H9 (cell line): ENCODE data around the gene BAHD1. TPM values are rescaled to one million over a fixed set of nuclear protein-coding genes. Genes with fewer than 3 reads are reported as not detected.

ENCODE experiments used
- DNase-seq: peaks from one replicate; pipeline ENCODE4 v3.0.0-alpha.2; 2017
- H2AFZ ChIP-seq: one replicate; pipeline ENCODE4 v1.6.1; 2013; ENCODE audit warnings: mild to moderate bottlenecking, low read length, control low read depth, moderate library complexity
- H2AK5ac ChIP-seq: 2 replicates; pipeline ENCODE4 v1.6.1; 2013; ENCODE audit warnings: low read length, control low read depth, mixed read lengths; ENCODE audit not compliant: insufficient read length
- H2BK120ac ChIP-seq: one replicate; pipeline ENCODE4 v1.6.1; 2013; ENCODE audit warnings: low read depth, mild to moderate bottlenecking, low read length, control low read depth, inconsistent platforms; ENCODE audit not compliant: poor library complexity, severe bottlenecking
- H2BK12ac ChIP-seq: 2 replicates; pipeline ENCODE4 v1.6.1; 2013; ENCODE audit warnings: low read length, control low read depth, mixed read lengths, low read depth; ENCODE audit not compliant: insufficient read length
- H2BK15ac ChIP-seq: 2 replicates; pipeline ENCODE4 v1.6.1; 2013; ENCODE audit warnings: low read depth, low read length, control low read depth
- H2BK20ac ChIP-seq: one replicate; pipeline ENCODE4 v1.6.1; 2013; ENCODE audit warnings: low read depth, mild to moderate bottlenecking, low read length, control low read depth, inconsistent platforms; ENCODE audit not compliant: poor library complexity, severe bottlenecking
- H2BK5ac ChIP-seq: 2 replicates; pipeline ENCODE4 v1.6.1; 2013; ENCODE audit warnings: low read length, control low read depth, mixed read lengths; ENCODE audit not compliant: insufficient read length
- H3K14ac ChIP-seq: 2 replicates; pipeline ENCODE4 v1.6.1; 2013; ENCODE audit warnings: low read length, control low read depth; ENCODE audit not compliant: insufficient read depth
- H3K18ac ChIP-seq: 2 replicates; pipeline ENCODE4 v1.6.1; 2013; ENCODE audit warnings: low read depth, mild to moderate bottlenecking, mixed read lengths, low read length, control low read depth; ENCODE audit not compliant: insufficient read length
- H3K23ac ChIP-seq: 2 replicates; pipeline ENCODE4 v1.6.1; 2013; ENCODE audit warnings: low read length, control low read depth, mixed read lengths, low read depth; ENCODE audit not compliant: insufficient read length
- H3K23me2 ChIP-seq: 2 replicates; pipeline ENCODE4 v1.6.1; 2013; ENCODE audit warnings: low read depth, mild to moderate bottlenecking, mixed read lengths, low read length, control low read depth; ENCODE audit not compliant: insufficient read length, poor library complexity, severe bottlenecking
- H3K27ac ChIP-seq: 2 replicates; pipeline ENCODE4 v1.5.1; 2013; ENCODE audit warnings: low read length, control low read depth, mixed read lengths, low read depth; ENCODE audit not compliant: insufficient read length
- H3K27me3 ChIP-seq: 2 replicates; pipeline ENCODE4 v1.6.1; 2013; ENCODE audit warnings: low read length, control low read depth, inconsistent platforms; ENCODE audit not compliant: insufficient read depth
- H3K4ac ChIP-seq: 2 replicates; pipeline ENCODE4 v1.6.1; 2013; ENCODE audit warnings: low read depth, mild to moderate bottlenecking, control low read depth, inconsistent platforms, low read length, moderate library complexity
- H3K4me1 ChIP-seq: 2 replicates; pipeline ENCODE4 v1.6.1; 2013; ENCODE audit warnings: low read length, control low read depth, inconsistent platforms; ENCODE audit not compliant: insufficient read depth
- H3K4me2 ChIP-seq: 2 replicates; pipeline ENCODE4 v1.6.1; 2013; ENCODE audit warnings: low read length, control low read depth, mixed read lengths; ENCODE audit not compliant: insufficient read length, insufficient read depth
- H3K56ac ChIP-seq: 2 replicates; pipeline ENCODE4 v1.6.1; 2013; ENCODE audit warnings: low read depth, mild to moderate bottlenecking, mixed read lengths, low read length, control low read depth; ENCODE audit not compliant: insufficient read length
- H3K79me1 ChIP-seq: 2 replicates; pipeline ENCODE4 v1.6.1; 2013; ENCODE audit warnings: low read depth, mild to moderate bottlenecking, moderate library complexity, low read length, control low read depth, inconsistent platforms; ENCODE audit not compliant: insufficient read depth, poor library complexity, severe bottlenecking
- H3K79me2 ChIP-seq: 2 replicates; pipeline ENCODE4 v1.6.1; 2013; ENCODE audit warnings: low read length, control low read depth, inconsistent platforms; ENCODE audit not compliant: insufficient read depth
- H3K9ac ChIP-seq: 2 replicates; pipeline ENCODE4 v1.6.1; 2013; ENCODE audit warnings: low read length, control low read depth, mixed read lengths; ENCODE audit not compliant: insufficient read length; ENCODE audit errors: extremely low read depth
- H3K9me3 ChIP-seq: one replicate; pipeline ENCODE4 v1.6.1; 2013; ENCODE audit warnings: low read depth, low read length, inconsistent platforms; ENCODE audit not compliant: control insufficient read depth
- H3T11ph ChIP-seq: one replicate; pipeline ENCODE4 v1.6.1; 2013; ENCODE audit warnings: mild to moderate bottlenecking, low read length, control low read depth, inconsistent platforms
- H4K20me1 ChIP-seq: one replicate; pipeline ENCODE4 v1.6.1; 2013; ENCODE audit not compliant: control insufficient read depth, insufficient read length, insufficient read depth
- H4K5ac ChIP-seq: 2 replicates; pipeline ENCODE4 v1.6.1; 2013; ENCODE audit warnings: low read depth, mild to moderate bottlenecking, mixed read lengths, low read length, control low read depth; ENCODE audit not compliant: insufficient read length
- H4K8ac ChIP-seq: replicated peaks from 2 replicates; pipeline ENCODE4 v1.6.1; 2013; ENCODE audit warnings: low read length, control low read depth, mixed read lengths, low read depth; ENCODE audit not compliant: insufficient read length
- H4K91ac ChIP-seq: 2 replicates; pipeline ENCODE4 v1.6.1; 2013; ENCODE audit warnings: low read depth, mild to moderate bottlenecking, moderate library complexity, mixed read lengths, low read length, control low read depth; ENCODE audit not compliant: insufficient read length
- H3K27ac Mint-ChIP-seq, 3 experiments: 2 replicates in 2 of 3; 3 replicates in 1 of 3; pipeline ENCODE4 v1.8.0; 2020 to 2021; ENCODE audit warnings: mixed read lengths in 3 of 3, mild to moderate bottlenecking in 1 of 3, moderate library complexity in 1 of 3
- H3K27me3 Mint-ChIP-seq: 2 replicates; pipeline ENCODE4 v1.8.0; 2021; ENCODE audit warnings: low read depth, mild to moderate bottlenecking, moderate library complexity, mixed read lengths
- H3K36me3 Mint-ChIP-seq, 3 experiments: 2 replicates in 2 of 3; 3 replicates in 1 of 3; pipeline ENCODE4 v1.8.0; 2020 to 2021; ENCODE audit warnings: low read depth in 3 of 3, mixed read lengths in 3 of 3; ENCODE audit not compliant: insufficient read depth in 1 of 3
- H3K4me1 Mint-ChIP-seq, 2 experiments: 2 replicates each; pipeline ENCODE4 v1.8.0; 2020; ENCODE audit warnings: mixed read lengths in 2 of 2
- H3K4me3 Mint-ChIP-seq, 2 experiments: 2 replicates in 1 of 2; 3 replicates in 1 of 2; pipeline ENCODE4 v1.8.0; 2020 to 2021; ENCODE audit warnings: mild to moderate bottlenecking in 2 of 2, mixed read lengths in 2 of 2, moderate library complexity in 1 of 2
- H3K9me3 Mint-ChIP-seq, 2 experiments: 2 replicates in 1 of 2; 3 replicates in 1 of 2; pipeline ENCODE4 v1.8.0; 2020; ENCODE audit warnings: mild to moderate bottlenecking in 2 of 2, mixed read lengths in 2 of 2, moderate library complexity in 1 of 2
- WGBS: extraction: QIAGEN DNeasy Blood & Tissue Kit; methylation state at CpG from one replicate; pipeline ENCODE4 v1.1.7; 2013; ENCODE audit warnings: missing lambda C conversion rate, low lambda C conversion rate, mixed read lengths; ENCODE audit not compliant: insufficient read length; ENCODE audit errors: extremely low coverage; 5-methylcytosine and 5-hydroxymethylcytosine counted together
- total RNA-seq: library from RNA; stranded (reverse); gene quantifications from 2 replicates; pipeline ENCODE4 v1.2.1, GENCODE V29; 2021
- TF ChIP-seq, protein P1 (sequence below): fragments of 200-600 bp; sonication (generic); conservative IDR thresholded peaks from 3 replicates; pipeline ENCODE4 v1.8.0; 2021; ENCODE audit warnings: antibody characterized with exemption, mild to moderate bottlenecking

BAHD1 gene
- total RNA-seq, 1 experiment from 2014 or later = 54.1 TPM

DNA sequence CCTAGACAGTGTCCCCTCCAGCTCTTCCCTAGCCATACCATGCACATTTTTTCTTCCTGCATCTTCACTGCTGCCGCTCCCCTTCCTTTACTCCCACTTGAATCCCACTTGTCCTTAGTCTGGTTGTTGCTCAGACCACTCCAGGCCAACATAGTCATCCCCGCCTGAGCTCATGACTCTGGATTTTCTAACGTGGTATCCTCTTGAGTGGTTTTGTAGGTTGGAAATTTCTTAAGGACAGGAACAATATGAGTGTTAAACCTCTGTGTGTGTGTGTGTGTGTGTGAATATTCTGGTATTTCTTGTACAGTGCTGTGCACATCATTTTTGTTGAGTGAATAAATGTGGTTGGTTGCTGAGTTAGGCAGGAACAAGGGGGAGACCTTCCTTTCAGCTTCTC is 3.1 kb downstream of the BAHD1 start:
- peaks cover 52 to 54% of the 10 kb centered on the region in 2 experiments for H3K4me1 Mint-ChIP-seq
- Histone ChIP-seq H2BK12ac (no peak overlapping the region), H3T11ph (no peak overlapping the region)

More for the DNA sequence above, 3.1 kb downstream of the BAHD1 start:
- no CpG with 5 or more reads among the region's 3 CpGs for WGBS
- Mint-ChIP-seq H3K27me3 (no peaks in the 10 kb centered on the region), H3K36me3 (peaks cover 0 to 27% (median 3%) of the 10 kb centered on the region in 3 experiments; a peak in 5 of 7 replicates), H3K27ac (peak overlapping the region in 1 of 3 experiments; percentile 1; a peak in 1 of 7 replicates), H3K9me3 (no peaks in the 10 kb centered on the region), H3K4me3 (peak overlapping the region; percentile 90 to 95)
- H3K79me1 ChIP-seq = peaks cover 8% of the 10 kb centered on the region
- no peak overlapping the region for H3K56ac ChIP-seq
- no peak overlapping the region for H2BK15ac ChIP-seq
- H3K4me2 ChIP-seq = peak overlapping the region; percentile 1
- no peak overlapping the region for H2AK5ac ChIP-seq
- no peak overlapping the region for H2BK20ac ChIP-seq
- no peak overlapping the region for H2BK5ac ChIP-seq
- no peak overlapping the region for H4K5ac ChIP-seq
- DNase-seq = no peak
- H4K8ac ChIP-seq = no peak overlapping the region
- H3K27me3 ChIP-seq = no peaks in the 10 kb centered on the region
- H3K18ac ChIP-seq = no peak overlapping the region
- no peaks in the 10 kb centered on the region for H3K9me3 ChIP-seq
- peaks cover 20% of the 10 kb centered on the region for H3K4me1 ChIP-seq
- H4K91ac ChIP-seq = no peak overlapping the region
- H3K14ac ChIP-seq = no peak overlapping the region
- H3K23me2 ChIP-seq = peaks cover 15% of the 10 kb centered on the region
- no peak overlapping the region for H2BK120ac ChIP-seq
- H2AFZ ChIP-seq = no peak overlapping the region
- H3K23ac ChIP-seq = no peak overlapping the region
- H3K79me2 ChIP-seq = peaks cover 51% of the 10 kb centered on the region; the same call in 1 of the 2 replicates
- TF ChIP-seq, protein P1, sequence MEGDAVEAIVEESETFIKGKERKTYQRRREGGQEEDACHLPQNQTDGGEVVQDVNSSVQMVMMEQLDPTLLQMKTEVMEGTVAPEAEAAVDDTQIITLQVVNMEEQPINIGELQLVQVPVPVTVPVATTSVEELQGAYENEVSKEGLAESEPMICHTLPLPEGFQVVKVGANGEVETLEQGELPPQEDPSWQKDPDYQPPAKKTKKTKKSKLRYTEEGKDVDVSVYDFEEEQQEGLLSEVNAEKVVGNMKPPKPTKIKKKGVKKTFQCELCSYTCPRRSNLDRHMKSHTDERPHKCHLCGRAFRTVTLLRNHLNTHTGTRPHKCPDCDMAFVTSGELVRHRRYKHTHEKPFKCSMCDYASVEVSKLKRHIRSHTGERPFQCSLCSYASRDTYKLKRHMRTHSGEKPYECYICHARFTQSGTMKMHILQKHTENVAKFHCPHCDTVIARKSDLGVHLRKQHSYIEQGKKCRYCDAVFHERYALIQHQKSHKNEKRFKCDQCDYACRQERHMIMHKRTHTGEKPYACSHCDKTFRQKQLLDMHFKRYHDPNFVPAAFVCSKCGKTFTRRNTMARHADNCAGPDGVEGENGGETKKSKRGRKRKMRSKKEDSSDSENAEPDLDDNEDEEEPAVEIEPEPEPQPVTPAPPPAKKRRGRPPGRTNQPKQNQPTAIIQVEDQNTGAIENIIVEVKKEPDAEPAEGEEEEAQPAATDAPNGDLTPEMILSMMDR = no peak
- no peaks in the 10 kb centered on the region for H4K20me1 ChIP-seq
- H3K4ac ChIP-seq = no peak overlapping the region
- H3K27ac ChIP-seq = no peak overlapping the region
- H3K9ac ChIP-seq = no peak overlapping the region
